Stimulated activated CD4-positive, alpha-beta T cell treated with anti-CD3 and anti-CD28 coated beads, TNF-alpha, amount 100 ng/mL, for 48 hours (primary cell): Measurements from ENCODE around the gene CEP104.

ENCODE experiments used
- DNase-seq, 3 donors: peaks; one replicate each; pipeline ENCODE4 v3.0.0-alpha.2; 2020; ENCODE audit warnings: low read depth in 3 of 3

The CEP104 gene

GRCh38 chr1:3894626-3895278 lies 37.7 kb upstream of the CEP104 start:
- no peak for DNase-seq

- DNase-seq = no peak
Observed at GRCh38 chr1:3893190-3893589, 36.2 kb upstream of the CEP104 start.

DNA sequence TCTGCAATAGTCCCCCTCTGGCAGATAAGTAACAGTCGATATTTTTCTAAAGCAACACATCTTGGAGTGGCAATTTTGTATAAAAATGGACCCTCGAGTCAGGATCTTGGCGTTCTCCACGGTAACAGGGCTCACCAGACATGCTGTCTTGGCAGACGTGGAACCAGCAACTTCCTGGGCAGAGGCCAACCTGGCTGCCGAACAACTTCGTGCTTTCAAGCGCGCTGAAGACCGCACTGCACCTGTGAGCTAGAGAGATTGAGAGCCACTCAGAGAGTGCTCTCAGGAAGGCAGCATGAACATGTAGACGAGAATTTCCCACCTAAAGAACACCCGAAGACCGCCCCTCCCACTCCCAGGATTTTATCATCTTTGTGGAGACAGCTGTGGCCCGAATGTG lies 35.7 kb upstream of the CEP104 start:
- no peak for DNase-seq

DNA sequence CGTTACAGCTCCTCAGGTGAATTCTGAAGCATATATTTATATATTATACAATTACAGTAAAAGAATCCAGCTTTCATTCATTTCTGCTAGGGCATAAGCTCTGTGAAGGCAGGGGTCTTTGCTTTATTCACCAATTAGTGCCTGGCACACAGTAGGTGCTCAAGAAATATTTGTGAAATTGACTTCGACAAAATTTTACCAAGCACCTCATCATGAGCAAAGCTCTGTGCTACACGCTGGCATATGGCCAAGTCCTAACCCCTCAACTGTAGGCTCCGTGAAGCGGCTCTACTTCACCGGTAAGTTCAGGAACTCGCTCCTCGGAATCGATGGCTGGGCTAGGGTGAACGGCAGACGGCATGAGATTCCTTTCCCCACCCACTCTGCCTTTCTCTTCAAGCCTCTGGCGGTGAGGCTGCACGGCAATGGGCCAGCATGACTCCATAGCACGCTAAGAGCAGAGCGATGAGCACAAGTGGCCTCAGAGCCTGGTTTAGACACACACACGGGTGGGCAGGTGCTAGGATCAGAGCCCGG lies 34.4 kb upstream of the CEP104 start:
- DNase-seq = no peak

GRCh38 chr1:3890389-3891328 lies 33.6 kb upstream of the CEP104 start:
- no peak for DNase-seq

DNA sequence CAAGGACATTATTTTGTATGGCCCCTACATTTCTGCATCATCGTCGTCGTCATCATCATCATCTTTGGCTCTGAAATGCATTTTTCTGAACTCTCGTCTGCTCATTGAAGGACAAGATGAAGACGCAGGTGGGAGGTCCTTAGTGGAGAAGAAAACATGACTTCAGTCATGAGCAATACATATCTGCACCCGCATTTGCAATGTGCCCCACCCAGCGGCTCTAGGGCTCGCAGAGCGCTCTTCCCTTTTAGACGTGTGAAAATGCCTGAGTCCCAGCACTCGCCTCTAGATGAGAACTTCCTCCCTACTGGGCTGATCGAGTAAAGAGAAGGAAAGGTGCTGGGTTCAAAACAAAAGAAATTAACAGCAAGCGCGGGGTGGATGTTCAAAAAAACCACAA lies 32.9 kb upstream of the CEP104 start:
- no peak for DNase-seq

- DNase-seq = no peak
Observed at GRCh38 chr1:3888301-3888700, 31.3 kb upstream of the CEP104 start.

- DNase-seq = no peak
Observed at GRCh38 chr1:3886691-3887090, 29.7 kb upstream of the CEP104 start.

DNA sequence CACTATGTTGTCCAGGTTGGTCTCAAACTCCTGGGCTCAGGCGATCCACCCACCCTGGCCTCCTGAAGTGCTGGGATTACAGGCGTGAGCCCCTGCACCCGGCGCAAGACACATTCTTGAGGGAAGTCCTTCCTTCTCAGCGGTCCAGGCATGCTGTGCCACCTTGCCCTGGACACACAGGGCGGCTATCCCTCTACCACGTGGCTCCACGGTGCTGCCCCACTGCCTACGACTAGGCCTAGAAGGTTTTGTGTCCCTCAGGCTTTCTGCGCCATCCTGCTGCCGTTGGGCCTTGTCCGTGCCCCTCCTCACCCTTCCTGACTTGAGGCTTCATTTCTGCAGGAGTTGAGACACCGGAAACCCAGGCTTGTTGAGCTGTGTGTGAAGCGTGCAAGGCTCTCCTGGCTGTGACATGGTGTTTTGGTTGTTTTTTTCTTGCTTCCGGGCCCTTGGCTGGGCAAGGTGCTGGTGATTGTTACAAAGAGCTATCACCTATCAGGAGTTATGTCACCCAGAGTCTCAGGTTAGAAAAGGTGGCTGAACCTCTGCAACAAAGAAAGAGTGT lies 29.2 kb upstream of the CEP104 start:
- DNase-seq = no peak

DNA sequence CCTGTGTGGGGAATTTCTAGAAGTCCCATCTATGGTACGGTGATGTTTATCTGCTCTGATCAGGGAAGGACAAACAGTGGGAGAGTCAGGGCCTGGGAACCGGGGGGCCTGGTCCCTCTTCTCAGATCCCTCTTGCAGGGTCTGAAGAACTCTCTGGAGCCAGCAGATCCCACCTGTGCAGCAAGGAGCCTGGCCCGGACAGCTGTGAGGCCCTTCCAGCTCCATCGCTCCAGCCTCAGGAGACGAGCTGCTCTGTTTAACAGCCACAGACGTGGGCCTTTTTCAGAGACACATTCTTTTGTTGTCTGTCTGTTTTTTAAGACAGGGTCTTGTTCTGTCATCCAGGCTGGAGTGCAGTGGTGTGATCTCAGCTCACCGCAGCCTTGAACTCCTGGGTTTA lies 28.6 kb upstream of the CEP104 start:
- no peak for DNase-seq

GRCh38 chr1:3884966-3885365 lies 28.0 kb upstream of the CEP104 start:
- no peak for DNase-seq

DNA sequence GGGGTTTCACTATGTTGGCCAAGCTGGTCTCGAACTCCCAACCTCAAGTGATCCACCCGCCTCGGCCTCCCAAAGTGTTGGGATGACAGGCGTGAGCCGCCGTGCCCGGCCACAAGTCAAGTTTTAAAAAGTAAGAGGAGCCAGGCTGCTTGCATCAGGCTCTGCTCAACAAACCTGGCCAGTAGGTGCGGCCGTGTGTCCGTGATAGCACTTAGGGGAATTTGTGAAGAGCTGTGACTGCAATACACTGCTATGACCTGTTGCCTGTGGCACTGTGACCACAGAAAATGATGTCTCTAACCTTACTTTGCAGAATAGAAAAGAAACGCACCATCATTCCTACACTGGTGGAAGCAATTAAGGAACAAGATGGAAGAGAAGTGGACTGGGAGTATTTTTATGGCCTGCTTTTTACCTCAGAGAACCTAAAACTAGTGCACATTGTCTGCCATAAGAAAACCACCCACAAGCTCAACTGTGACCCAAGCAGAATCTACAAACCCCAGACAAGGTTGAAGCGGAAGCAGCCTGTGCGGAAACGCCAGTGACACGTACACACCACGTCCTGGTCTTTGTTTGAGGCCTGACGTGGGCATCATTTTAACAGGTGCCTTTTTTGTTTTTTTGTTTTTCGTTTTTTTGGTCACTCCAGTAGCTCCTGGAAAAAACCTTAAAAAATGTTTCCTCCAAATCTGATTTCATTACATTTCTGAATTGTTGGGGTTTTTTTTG lies 26.3 kb upstream of the CEP104 start:
- no peak for DNase-seq

DNA sequence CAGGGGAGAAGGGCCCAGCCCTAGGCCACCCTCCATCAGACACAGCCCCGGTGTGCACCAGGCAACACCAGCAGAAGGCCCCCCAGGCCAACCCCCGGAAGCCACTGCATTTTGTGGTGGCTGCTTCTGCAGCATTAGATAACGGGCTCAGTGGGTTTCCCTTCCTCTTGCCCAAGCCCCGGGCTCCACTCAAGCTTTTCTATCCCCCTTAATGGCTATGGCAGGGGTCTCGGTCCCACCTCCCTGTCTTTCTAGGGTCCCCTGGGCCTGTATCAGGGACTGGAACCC lies 24.1 kb upstream of the CEP104 start:
- no peak for DNase-seq

DNA sequence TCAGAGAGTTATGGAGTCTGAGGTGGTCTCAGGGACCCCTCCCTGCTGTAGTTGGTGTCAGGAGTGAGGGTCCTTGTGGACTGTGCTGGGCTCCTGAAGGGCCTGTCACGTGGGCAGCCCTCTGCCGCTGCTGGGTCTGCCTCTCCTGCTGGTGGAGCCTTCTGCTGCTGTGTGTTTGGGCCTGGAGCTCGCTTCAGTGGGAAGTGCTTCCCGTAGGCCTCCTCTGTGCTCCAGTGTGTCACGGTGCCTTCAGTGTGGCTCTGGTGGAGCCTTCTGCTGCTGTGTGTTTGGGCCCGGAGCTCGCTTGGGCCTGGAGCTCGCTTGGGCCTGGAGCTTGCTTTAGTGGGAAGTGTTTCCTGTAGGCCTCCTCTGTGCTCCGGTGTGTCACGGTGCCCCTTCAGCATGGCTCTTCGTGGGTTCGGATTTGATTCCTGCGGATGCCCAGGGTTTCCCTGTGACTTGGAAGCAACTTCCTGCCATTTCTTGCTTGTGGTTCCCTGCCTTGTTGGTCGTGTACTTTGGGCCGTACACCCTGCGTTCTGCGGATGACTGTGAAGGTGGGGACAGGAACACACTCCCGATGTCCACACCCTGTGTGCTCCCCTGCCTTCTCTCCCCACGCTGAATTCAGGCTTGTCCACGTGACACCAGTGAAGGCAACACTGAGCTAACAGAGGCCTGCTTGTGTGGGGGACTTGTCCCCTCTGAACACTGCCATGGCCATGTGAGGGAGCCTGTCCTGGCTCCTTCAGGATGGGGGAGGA lies 23.6 kb upstream of the CEP104 start:
- DNase-seq = no peak

DNA sequence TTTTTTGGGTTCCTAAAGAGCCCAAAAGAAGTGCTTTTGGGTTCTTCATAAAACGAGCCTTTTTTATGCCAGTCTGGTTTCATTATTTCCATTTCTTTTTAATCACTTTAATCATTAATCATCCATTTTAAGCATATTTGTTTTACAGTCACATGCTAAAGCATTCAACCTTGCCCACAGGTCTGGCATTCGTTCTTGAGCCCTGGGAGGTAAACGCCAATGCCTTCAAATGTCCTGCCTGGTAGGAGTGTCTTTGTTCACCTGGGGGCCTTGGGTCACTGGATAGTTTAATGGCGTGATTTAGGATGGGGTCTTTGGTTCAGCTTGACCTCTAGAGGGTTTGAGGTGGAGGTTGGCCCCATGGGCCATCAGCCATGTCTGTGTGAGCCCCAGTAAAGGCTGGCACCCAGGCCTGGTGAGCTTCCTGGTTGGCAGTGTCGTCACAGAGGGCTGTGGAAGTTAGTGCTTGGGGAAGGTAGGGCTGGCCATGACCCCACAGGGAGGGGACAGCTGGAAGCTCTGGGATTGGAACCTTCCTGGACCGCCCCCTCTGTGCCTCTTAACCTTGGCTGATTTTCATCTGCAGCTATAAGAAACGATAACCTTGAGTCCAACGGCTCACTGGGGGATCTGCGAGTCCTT lies 22.9 kb upstream of the CEP104 start:
- no peak for DNase-seq

DNA sequence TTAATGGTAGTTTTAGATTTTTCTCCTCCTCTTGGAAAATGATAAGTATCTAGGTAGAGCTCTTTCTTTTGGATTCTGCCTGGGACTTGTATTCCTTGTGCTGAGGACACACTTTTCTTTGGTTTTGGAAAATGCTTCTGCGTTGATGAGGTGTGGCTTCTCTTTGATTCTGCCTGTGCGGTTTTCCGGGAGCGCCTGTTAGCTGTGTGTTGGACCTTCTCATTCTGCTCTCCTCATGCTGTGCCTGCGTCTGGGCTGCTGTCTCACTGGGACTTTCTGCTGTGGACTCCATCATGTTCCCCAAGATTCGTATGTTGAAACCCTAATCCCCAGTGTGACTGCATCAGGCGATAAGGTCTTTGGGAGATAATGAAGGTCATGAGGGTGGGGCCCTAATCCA lies 22.1 kb upstream of the CEP104 start:
- no peak for DNase-seq

DNA sequence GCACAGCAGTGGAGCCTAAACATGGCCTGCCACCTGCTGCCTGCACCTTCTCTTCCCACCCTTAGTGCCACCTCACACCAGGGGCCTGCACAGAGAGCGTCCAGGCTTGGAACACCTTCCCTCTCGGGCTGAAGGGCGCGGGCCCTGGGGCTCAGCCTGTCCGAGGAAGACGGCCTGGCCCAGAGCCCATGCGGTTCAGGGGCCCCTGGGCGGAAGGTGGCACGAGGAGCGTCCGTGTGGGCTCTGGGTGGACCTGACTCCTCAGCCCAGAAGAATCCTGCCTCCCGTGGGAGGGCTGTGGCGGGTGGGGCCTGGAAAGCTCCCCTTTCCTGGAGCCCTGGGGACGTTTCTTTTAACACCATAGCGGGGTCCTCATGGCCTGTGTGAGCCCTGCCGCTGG lies 19.7 kb upstream of the CEP104 start:
- no peak for DNase-seq

- DNase-seq = no peak
Observed at GRCh38 chr1:3874736-3875135, 17.7 kb upstream of the CEP104 start.

- no peak for DNase-seq
Observed at GRCh38 chr1:3872546-3872945, 15.5 kb upstream of the CEP104 start.

DNA sequence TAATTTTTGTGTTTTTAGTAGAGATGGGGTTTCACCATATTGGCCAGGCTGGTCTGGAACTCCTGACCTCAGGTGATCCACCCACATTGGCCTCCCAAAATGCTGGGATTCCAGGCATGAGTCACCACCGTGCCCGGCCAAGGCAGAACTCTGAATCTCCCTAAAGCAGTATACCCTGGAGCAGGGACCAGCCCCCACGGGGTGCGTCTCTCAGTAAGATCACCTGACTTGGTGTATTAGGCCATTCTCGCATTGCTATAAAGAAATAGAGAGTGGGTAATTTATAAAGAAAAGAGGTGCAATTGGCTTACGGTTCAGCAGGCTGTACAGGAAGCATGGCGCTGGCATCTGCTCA lies 14.4 kb upstream of the CEP104 start:
- no peak for DNase-seq

DNA sequence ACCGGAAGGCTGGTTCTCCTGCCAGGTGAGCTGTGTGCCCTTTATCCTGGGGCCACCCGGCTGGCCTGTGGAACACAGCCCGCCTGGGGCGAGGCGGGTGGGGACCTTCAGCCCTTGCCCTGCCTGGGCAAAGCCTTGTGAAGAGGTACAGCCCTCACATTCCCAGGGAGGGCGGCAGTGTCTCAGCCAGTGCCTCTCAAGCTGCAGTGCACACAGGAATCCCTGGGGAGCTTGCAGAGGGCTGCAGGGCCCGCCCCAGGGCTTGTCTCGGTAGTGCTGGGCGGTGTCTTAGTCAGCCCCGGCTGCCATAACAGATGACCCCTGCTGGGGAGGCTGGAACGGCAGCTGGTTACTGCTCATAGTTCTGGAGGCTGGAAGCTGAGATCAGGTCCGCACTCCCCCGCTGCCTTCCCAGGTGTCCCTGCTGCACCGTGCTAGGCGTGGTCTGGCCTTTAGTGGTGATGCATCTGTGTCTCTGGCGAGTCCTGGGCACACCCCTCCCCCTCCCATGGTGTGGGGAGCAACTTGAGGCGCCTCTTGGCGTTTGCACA lies 12.8 kb upstream of the CEP104 start:
- DNase-seq = no peak
